HepG2 (cell line): ENCODE measurements around the gene ECD. TPM values are rescaled to one million over a fixed set of nuclear protein-coding genes. Genes with fewer than 3 reads are reported as not detected.

Experiments used
- BCL6 ChIP-seq: IDR thresholded peaks from 2 replicates; pipeline ENCODE4 v1.6.1; 2016; ENCODE audit warnings: missing genetic modification reagents, missing compliant biosample characterization
- CEBPG ChIP-seq: IDR thresholded peaks from 2 replicates; pipeline ENCODE4 v1.6.1; 2016
- CREM ChIP-seq, 2 experiments: sonication (generic) in 1 of 2; formaldehyde crosslinking in 1 of 2; IDR thresholded peaks; 2 replicates each; pipeline versions ENCODE4 v1.4.0 to v1.6.1; 2016 to 2020; ENCODE audit warnings: antibody characterized with exemption in 1 of 2, mild to moderate bottlenecking in 1 of 2, missing genetic modification reagents in 1 of 2
- HDAC2 ChIP-seq: sonication (generic); formaldehyde crosslinking; IDR thresholded peaks from 2 replicates; pipeline ENCODE4 v1.4.0; 2020; ENCODE audit warnings: missing genetic modification reagents
- HHEX ChIP-seq: IDR thresholded peaks from 2 replicates; pipeline ENCODE4 v1.6.1; 2016; ENCODE audit warnings: control low read depth
- HMG20A ChIP-seq: IDR thresholded peaks from 2 replicates; pipeline ENCODE4 v1.6.1; 2016; ENCODE audit warnings: borderline replicate concordance
- HNRNPK ChIP-seq: fragments of 200-400 bp; formaldehyde crosslinking; IDR thresholded peaks from 2 replicates; pipeline ENCODE4 v1.6.1; 2018; ENCODE audit warnings: low read length, low read depth, moderate library complexity, mild to moderate bottlenecking; ENCODE audit not compliant: poor library complexity, severe bottlenecking
- LCORL ChIP-seq, 2 experiments: fragments of 450-650 bp in 1 of 2; sonication (generic) in 1 of 2; formaldehyde crosslinking in 1 of 2; IDR thresholded peaks; 2 replicates each; pipeline versions ENCODE4 v1.5.0 to v1.6.1; 2017 to 2020; ENCODE audit warnings: antibody characterized with exemption in 1 of 2, missing genetic modification reagents in 1 of 2
- MAFG ChIP-seq: sonication (generic); formaldehyde crosslinking; IDR thresholded peaks from 2 replicates; pipeline ENCODE4 v1.5.1; 2020; ENCODE audit warnings: mild to moderate bottlenecking, missing genetic modification reagents
- MED1 ChIP-seq: sonication (generic); formaldehyde crosslinking; IDR thresholded peaks from 2 replicates; pipeline ENCODE4 v1.4.0; 2020; ENCODE audit warnings: missing genetic modification reagents
- NCOA2 ChIP-seq: sonication (generic); formaldehyde crosslinking; IDR thresholded peaks from 2 replicates; pipeline ENCODE4 v1.8.0; 2022; ENCODE audit warnings: inconsistent platforms
- NFIC ChIP-seq: IDR thresholded peaks from 2 replicates; pipeline ENCODE4 v1.6.1; 2012; ENCODE audit warnings: mild to moderate bottlenecking, low read length, inconsistent platforms
- SAP130 ChIP-seq: IDR thresholded peaks from 2 replicates; pipeline ENCODE4 v1.6.1; 2016; ENCODE audit warnings: low read depth
- TBX3 ChIP-seq: fragments of 450-650 bp; IDR thresholded peaks from 2 replicates; pipeline ENCODE4 v1.6.1; 2017; ENCODE audit warnings: antibody characterized with exemption, mild to moderate bottlenecking, inconsistent platforms, borderline replicate concordance
- ZNF264 ChIP-seq: sonication (generic); formaldehyde crosslinking; IDR thresholded peaks from 2 replicates; pipeline ENCODE4 v1.4.0; 2020; ENCODE audit warnings: missing genetic modification reagents
- polyA plus RNA-seq, 8 experiments: library from polyadenylated mRNA; depleted of rRNA in 3 of 8; stranded (reverse) in 7 of 8; unstranded in 1 of 8; fragments of >200 nt; fragmentation: Illumina TruSeq in 4 of 8; extraction: Trizol in 4 of 8; gene quantifications; 2 replicates each; pipeline versions ENCODE4 v1.2.1 to v1.2.3, GENCODE V29; 2011 to 2016; ENCODE audit warnings: low read depth in 4 of 8, missing spikeins in 1 of 8, mixed read lengths in 1 of 8; ENCODE audit not compliant: insufficient read depth in 1 of 8
- total RNA-seq, 5 experiments: library from RNA; depleted of rRNA; stranded (reverse); fragments of >200 nt; fragmentation: Illumina TruSeq; extraction: Trizol; gene quantifications; 2 replicates each; pipeline ENCODE4 v1.2.3, GENCODE V29; 2016; ENCODE audit warnings: low read depth in 1 of 5
- TF ChIP-seq, protein P1 (sequence below): sonication (generic); formaldehyde crosslinking; IDR thresholded peaks from 2 replicates; pipeline ENCODE4 v1.4.0; 2020; ENCODE audit warnings: mild to moderate bottlenecking, missing genetic modification reagents, borderline replicate concordance
- TF ChIP-seq, protein P2 (sequence below): sonication (generic); formaldehyde crosslinking; conservative IDR thresholded peaks from 2 replicates; pipeline ENCODE4 v1.4.0; 2020; ENCODE audit warnings: mild to moderate bottlenecking, missing genetic modification reagents, moderate library complexity
- TF ChIP-seq, protein P3 (sequence below): sonication (generic); formaldehyde crosslinking; IDR thresholded peaks from 2 replicates; pipeline ENCODE4 v1.4.0; 2020; ENCODE audit warnings: missing genetic modification reagents, mild to moderate bottlenecking, borderline replicate concordance

ECD gene
- total and polyA plus RNA-seq, 2 of the 13 experiments (the other 11 are each of a cell fraction or from before 2014, with no cell fraction given), result 21.5 to 27.6 TPM

DNA sequence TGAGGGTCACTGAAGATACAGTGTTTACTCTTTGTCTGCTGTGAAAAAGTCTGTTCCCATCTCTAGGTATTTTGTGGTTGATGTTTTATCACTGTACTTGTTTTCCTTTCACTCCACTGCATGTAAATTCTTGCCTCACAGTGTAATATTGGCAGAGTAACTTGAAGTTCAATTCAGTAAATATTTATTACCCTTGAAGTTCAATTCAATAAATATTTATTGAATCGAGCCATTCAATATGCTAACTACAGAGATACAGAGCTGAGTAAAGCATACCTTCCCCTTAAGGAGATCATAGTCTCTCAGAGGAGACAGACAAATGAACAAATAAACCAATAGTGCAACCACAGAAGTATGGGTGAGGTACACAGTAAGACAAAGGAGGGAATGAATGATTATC, 48.4 kb downstream of the ECD start (continued):
- TF ChIP-seq, protein P1, sequence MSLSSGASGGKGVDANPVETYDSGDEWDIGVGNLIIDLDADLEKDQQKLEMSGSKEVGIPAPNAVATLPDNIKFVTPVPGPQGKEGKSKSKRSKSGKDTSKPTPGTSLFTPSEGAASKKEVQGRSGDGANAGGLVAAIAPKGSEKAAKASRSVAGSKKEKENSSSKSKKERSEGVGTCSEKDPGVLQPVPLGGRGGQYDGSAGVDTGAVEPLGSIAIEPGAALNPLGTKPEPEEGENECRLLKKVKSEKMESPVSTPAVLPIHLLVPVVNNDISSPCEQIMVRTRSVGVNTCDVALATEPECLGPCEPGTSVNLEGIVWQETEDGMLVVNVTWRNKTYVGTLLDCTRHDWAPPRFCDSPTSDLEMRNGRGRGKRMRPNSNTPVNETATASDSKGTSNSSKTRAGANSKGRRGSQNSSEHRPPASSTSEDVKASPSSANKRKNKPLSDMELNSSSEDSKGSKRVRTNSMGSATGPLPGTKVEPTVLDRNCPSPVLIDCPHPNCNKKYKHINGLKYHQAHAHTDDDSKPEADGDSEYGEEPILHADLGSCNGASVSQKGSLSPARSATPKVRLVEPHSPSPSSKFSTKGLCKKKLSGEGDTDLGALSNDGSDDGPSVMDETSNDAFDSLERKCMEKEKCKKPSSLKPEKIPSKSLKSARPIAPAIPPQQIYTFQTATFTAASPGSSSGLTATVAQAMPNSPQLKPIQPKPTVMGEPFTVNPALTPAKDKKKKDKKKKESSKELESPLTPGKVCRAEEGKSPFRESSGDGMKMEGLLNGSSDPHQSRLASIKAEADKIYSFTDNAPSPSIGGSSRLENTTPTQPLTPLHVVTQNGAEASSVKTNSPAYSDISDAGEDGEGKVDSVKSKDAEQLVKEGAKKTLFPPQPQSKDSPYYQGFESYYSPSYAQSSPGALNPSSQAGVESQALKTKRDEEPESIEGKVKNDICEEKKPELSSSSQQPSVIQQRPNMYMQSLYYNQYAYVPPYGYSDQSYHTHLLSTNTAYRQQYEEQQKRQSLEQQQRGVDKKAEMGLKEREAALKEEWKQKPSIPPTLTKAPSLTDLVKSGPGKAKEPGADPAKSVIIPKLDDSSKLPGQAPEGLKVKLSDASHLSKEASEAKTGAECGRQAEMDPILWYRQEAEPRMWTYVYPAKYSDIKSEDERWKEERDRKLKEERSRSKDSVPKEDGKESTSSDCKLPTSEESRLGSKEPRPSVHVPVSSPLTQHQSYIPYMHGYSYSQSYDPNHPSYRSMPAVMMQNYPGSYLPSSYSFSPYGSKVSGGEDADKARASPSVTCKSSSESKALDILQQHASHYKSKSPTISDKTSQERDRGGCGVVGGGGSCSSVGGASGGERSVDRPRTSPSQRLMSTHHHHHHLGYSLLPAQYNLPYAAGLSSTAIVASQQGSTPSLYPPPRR (CRISPR knock-in tag), result peak; percentile 70; the same call in 1 of the 2 replicates
- TF ChIP-seq SAP130 (CRISPR knock-in tag) (peak; percentile 38; the same call in 1 of the 2 replicates), BCL6 (peak; percentile 96), CEBPG (CRISPR knock-in tag) (peak; percentile 33; the same call in 1 of the 2 replicates), HDAC2 (0 out of 2 replicates have a peak, but pooled peaks have one; percentile 23), HNRNPK (no peak), HMG20A (CRISPR knock-in tag) (peak; percentile 42; the same call in 1 of the 2 replicates), LCORL (IDR thresholded peaks at IDR 0.05) (no peak), LCORL (CRISPR knock-in tag; IDR thresholded peaks at IDR 0.05) (peak; percentile 24; the same call in 1 of the 2 replicates), NCOA2 (peak; percentile 68; the same call in 1 of the 2 replicates), MAFG (no peak), NFIC (peak; percentile 48; the same call in 1 of the 2 replicates), CREM (IDR thresholded peaks at IDR 0.05) (peak; percentile 58; the same call in 1 of the 2 replicates), CREM (CRISPR knock-in tag; IDR thresholded peaks at IDR 0.05) (no peak), MED1 (CRISPR knock-in tag) (peak; percentile 26; the same call in 1 of the 2 replicates), HHEX (CRISPR knock-in tag) (peak; percentile 75), ZNF264 (CRISPR knock-in tag) (no peak), TBX3 (peak; percentile 84)
- TF ChIP-seq, protein P2, sequence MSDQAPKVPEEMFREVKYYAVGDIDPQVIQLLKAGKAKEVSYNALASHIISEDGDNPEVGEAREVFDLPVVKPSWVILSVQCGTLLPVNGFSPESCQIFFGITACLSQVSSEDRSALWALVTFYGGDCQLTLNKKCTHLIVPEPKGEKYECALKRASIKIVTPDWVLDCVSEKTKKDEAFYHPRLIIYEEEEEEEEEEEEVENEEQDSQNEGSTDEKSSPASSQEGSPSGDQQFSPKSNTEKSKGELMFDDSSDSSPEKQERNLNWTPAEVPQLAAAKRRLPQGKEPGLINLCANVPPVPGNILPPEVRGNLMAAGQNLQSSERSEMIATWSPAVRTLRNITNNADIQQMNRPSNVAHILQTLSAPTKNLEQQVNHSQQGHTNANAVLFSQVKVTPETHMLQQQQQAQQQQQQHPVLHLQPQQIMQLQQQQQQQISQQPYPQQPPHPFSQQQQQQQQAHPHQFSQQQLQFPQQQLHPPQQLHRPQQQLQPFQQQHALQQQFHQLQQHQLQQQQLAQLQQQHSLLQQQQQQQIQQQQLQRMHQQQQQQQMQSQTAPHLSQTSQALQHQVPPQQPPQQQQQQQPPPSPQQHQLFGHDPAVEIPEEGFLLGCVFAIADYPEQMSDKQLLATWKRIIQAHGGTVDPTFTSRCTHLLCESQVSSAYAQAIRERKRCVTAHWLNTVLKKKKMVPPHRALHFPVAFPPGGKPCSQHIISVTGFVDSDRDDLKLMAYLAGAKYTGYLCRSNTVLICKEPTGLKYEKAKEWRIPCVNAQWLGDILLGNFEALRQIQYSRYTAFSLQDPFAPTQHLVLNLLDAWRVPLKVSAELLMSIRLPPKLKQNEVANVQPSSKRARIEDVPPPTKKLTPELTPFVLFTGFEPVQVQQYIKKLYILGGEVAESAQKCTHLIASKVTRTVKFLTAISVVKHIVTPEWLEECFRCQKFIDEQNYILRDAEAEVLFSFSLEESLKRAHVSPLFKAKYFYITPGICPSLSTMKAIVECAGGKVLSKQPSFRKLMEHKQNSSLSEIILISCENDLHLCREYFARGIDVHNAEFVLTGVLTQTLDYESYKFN, result peak; percentile 71
- TF ChIP-seq, protein P3, sequence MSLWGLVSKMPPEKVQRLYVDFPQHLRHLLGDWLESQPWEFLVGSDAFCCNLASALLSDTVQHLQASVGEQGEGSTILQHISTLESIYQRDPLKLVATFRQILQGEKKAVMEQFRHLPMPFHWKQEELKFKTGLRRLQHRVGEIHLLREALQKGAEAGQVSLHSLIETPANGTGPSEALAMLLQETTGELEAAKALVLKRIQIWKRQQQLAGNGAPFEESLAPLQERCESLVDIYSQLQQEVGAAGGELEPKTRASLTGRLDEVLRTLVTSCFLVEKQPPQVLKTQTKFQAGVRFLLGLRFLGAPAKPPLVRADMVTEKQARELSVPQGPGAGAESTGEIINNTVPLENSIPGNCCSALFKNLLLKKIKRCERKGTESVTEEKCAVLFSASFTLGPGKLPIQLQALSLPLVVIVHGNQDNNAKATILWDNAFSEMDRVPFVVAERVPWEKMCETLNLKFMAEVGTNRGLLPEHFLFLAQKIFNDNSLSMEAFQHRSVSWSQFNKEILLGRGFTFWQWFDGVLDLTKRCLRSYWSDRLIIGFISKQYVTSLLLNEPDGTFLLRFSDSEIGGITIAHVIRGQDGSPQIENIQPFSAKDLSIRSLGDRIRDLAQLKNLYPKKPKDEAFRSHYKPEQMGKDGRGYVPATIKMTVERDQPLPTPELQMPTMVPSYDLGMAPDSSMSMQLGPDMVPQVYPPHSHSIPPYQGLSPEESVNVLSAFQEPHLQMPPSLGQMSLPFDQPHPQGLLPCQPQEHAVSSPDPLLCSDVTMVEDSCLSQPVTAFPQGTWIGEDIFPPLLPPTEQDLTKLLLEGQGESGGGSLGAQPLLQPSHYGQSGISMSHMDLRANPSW, result 0 out of 2 replicates have a peak, but pooled peaks have one; percentile 15
